CD4-positive, alpha-beta memory T cell (primary cell): Measurements from ENCODE around the gene TNFRSF13B. TPM values are rescaled to one million over a fixed set of nuclear protein-coding genes. Genes with fewer than 3 reads are reported as not detected.

Source experiments
- CTCF ChIA-PET: fragments of 350-600 bp; sonication (Branson Sonifier 250); formaldehyde crosslinking; loops from one replicate; lab custom pipeline; 2021; ENCODE audit warnings: inconsistent platforms; ENCODE audit not compliant: partially characterized antibody; lab: Charles Lee
- POLR2A ChIA-PET: fragments of 350-600 bp; sonication (Branson Sonifier 250); formaldehyde crosslinking; loops from one replicate; lab custom pipeline; 2021; ENCODE audit not compliant: partially characterized antibody; lab: Charles Lee
- DNase-seq, 5 donors: peaks; one replicate each; pipeline versions ENCODE4 v3.0.0 to v3.0.0-alpha.2; 2020 to 2022; ENCODE audit warnings: mixed read lengths in 1 of 5
- H3K27ac ChIP-seq: one replicate; pipeline ENCODE4 v1.7.0; 2013; ENCODE audit warnings: low read depth, low read length
- H3K27me3 ChIP-seq: 2 replicates; pipeline ENCODE4 v1.7.0; 2013; ENCODE audit warnings: mild to moderate bottlenecking, low read length, moderate library complexity; ENCODE audit not compliant: insufficient read depth
- H3K36me3 ChIP-seq: 2 replicates; pipeline ENCODE4 v1.7.0; 2013; ENCODE audit warnings: mild to moderate bottlenecking, low read length, moderate library complexity; ENCODE audit not compliant: insufficient read depth
- H3K4me1 ChIP-seq: 2 replicates; pipeline ENCODE4 v1.7.0; 2013; ENCODE audit warnings: mild to moderate bottlenecking, low read length, moderate library complexity; ENCODE audit not compliant: insufficient read depth
- H3K4me3 ChIP-seq, 2 donors: one replicate each; pipeline ENCODE4 v1.7.0; 2013; ENCODE audit warnings: low read length in 2 of 2, mild to moderate bottlenecking in 1 of 2
- H3K9me3 ChIP-seq, 2 donors: one replicate each; pipeline ENCODE4 v1.7.0; 2013; ENCODE audit warnings: low read length in 2 of 2, control low read depth in 1 of 2; ENCODE audit not compliant: control insufficient read depth in 1 of 2
- H3K27ac Mint-ChIP-seq, 7 donors: one replicate each; pipeline ENCODE4 v1.8.0; 2020 to 2021; ENCODE audit warnings: mixed read lengths in 7 of 7, mild to moderate bottlenecking in 6 of 7, inconsistent platforms in 3 of 7, moderate library complexity in 3 of 7
- H3K27me3 Mint-ChIP-seq, 2 donors: one replicate each; pipeline ENCODE4 v1.8.0; 2020 to 2021; ENCODE audit warnings: mixed read lengths in 2 of 2
- H3K36me3 Mint-ChIP-seq, 2 donors: one replicate each; pipeline ENCODE4 v1.8.0; 2020 to 2021; ENCODE audit warnings: mixed read lengths in 2 of 2, inconsistent platforms in 1 of 2, mild to moderate bottlenecking in 1 of 2
- H3K4me1 Mint-ChIP-seq, 4 donors: one replicate each; pipeline ENCODE4 v1.8.0; 2020 to 2021; ENCODE audit warnings: mixed read lengths in 4 of 4, mild to moderate bottlenecking in 1 of 4
- H3K4me3 Mint-ChIP-seq, 8 donors: one replicate each; pipeline ENCODE4 v1.8.0; 2020 to 2021; ENCODE audit warnings: mixed read lengths in 8 of 8, mild to moderate bottlenecking in 7 of 8, moderate library complexity in 6 of 8, inconsistent platforms in 3 of 8
- H3K9me3 Mint-ChIP-seq, 8 donors: one replicate each; pipeline ENCODE4 v1.8.0; 2020 to 2021; ENCODE audit warnings: mixed read lengths in 8 of 8, mild to moderate bottlenecking in 5 of 8, inconsistent platforms in 3 of 8, moderate library complexity in 1 of 8
- intact Hi-C: fragments of 100-400 bp; cut with micrococcal nuclease; formaldehyde crosslinking; loops from one replicate; pipeline ENCODE4 v1.15.1; 2023
- polyA plus RNA-seq, 2 donors: library from polyadenylated mRNA; unstranded; fragments of 300-500 nt; fragmentation: Illumina TruSeq; gene quantifications; one replicate each; pipeline ENCODE4 v1.2.3, GENCODE V29; 2021
- total RNA-seq, 2 experiments: library from RNA; stranded (reverse); gene quantifications; one replicate each; pipeline ENCODE4 v1.2.3, GENCODE V29; 2021

Gene TNFRSF13B
- total and polyA plus RNA-seq, 4 experiments from 2014 or later: 0.78 TPM; not detected in 3

- Histone ChIP-seq H3K9me3 (peaks cover 0 to 3% of the 10 kb centered on the region in 2 donors), H3K4me3 (no peak overlapping the region), H3K27ac (no peak overlapping the region), H3K4me1 (no peaks in the 10 kb centered on the region), H3K36me3 (no peaks in the 10 kb centered on the region), H3K27me3 (no peaks in the 10 kb centered on the region)
- intact Hi-C loops: no loop called here
- H3K9me3 Mint-ChIP-seq: peaks cover 0 to 34% (median 18%) of the 10 kb centered on the region in 8 donors
- POLR2A ChIA-PET: no interaction called here
- DNase-seq: peak in 1 of 5 donors; percentile 15
- H3K27me3 Mint-ChIP-seq: peaks cover 25 to 27% of the 10 kb centered on the region in 2 donors
- H3K4me3 Mint-ChIP-seq: no peak overlapping the region
- no peaks in the 10 kb centered on the region for H3K4me1 Mint-ChIP-seq
- CTCF ChIA-PET: no interaction called here
- H3K36me3 Mint-ChIP-seq: peaks cover 0 to 3% of the 10 kb centered on the region in 2 donors
- H3K27ac Mint-ChIP-seq: no peak overlapping the region
Measured at GRCh38 chr17:16952401-16952800, 19.5 kb downstream of the TNFRSF13B start.

- intact Hi-C loops: no loop called here
- H3K27ac Mint-ChIP-seq: no peak overlapping the region
- no peak overlapping the region for H3K27ac ChIP-seq
- no peak overlapping the region for H3K4me3 ChIP-seq
- H3K27me3 ChIP-seq: no peaks in the 10 kb centered on the region
- H3K27me3 Mint-ChIP-seq: peaks cover 20 to 22% of the 10 kb centered on the region in 2 donors
- ChIA-PET POLR2A (no interaction called here), CTCF (no interaction called here)
- H3K36me3 ChIP-seq: no peaks in the 10 kb centered on the region
- H3K4me3 Mint-ChIP-seq: no peak overlapping the region
- peaks cover 0 to 38% (median 17%) of the 10 kb centered on the region in 8 donors for H3K9me3 Mint-ChIP-seq
- peaks cover 0 to 3% of the 10 kb centered on the region in 2 donors for H3K9me3 ChIP-seq
- DNase-seq: no peak
- no peaks in the 10 kb centered on the region for H3K4me1 Mint-ChIP-seq
- no peaks in the 10 kb centered on the region for H3K4me1 ChIP-seq
- H3K36me3 Mint-ChIP-seq: peaks cover 0 to 3% of the 10 kb centered on the region in 2 donors
Measured at GRCh38 chr17:16950488-16950887, 21.4 kb downstream of the TNFRSF13B start.

- CTCF ChIA-PET: no interaction called here
- POLR2A ChIA-PET: no interaction called here
- peaks cover 14 to 16% of the 10 kb centered on the region in 2 donors for H3K27me3 Mint-ChIP-seq
Measured at GRCh38 chr17:16948587-16949376, 23.1 kb downstream of the TNFRSF13B start.

GRCh38 chr17:16947470-16947869 lies 24.4 kb downstream of the TNFRSF13B start:
- POLR2A ChIA-PET: no interaction called here
- Histone ChIP-seq H3K4me1 (no peaks in the 10 kb centered on the region), H3K27ac (no peak overlapping the region), H3K27me3 (no peaks in the 10 kb centered on the region), H3K9me3 (peaks cover 0 to 3% of the 10 kb centered on the region in 2 donors), H3K36me3 (no peaks in the 10 kb centered on the region), H3K4me3 (no peak overlapping the region)
- Mint-ChIP-seq H3K4me3 (no peak overlapping the region), H3K27me3 (peaks cover 8% of the 10 kb centered on the region in 2 donors), H3K27ac (no peak overlapping the region), H3K9me3 (peaks cover 0 to 36% (median 17%) of the 10 kb centered on the region in 8 donors), H3K4me1 (no peaks in the 10 kb centered on the region), H3K36me3 (peaks cover 0 to 3% of the 10 kb centered on the region in 2 donors)
- intact Hi-C loops: no loop called here
- no peak for DNase-seq
- CTCF ChIA-PET: no interaction called here

More at GRCh38 chr17:16948587-16949376, 23.1 kb downstream of the TNFRSF13B start:
- H3K9me3 ChIP-seq: peaks cover 0 to 3% of the 10 kb centered on the region in 2 donors
- no peaks in the 10 kb centered on the region for H3K36me3 ChIP-seq
- intact Hi-C loops: no loop called here
- H3K27me3 ChIP-seq: no peaks in the 10 kb centered on the region
- Mint-ChIP-seq H3K4me1 (no peaks in the 10 kb centered on the region), H3K4me3 (no peak overlapping the region), H3K36me3 (peaks cover 0 to 3% of the 10 kb centered on the region in 2 donors), H3K9me3 (peaks cover 0 to 36% (median 17%) of the 10 kb centered on the region in 8 donors), H3K27ac (peak overlapping the region in 1 of 7 donors; percentile 66)
- H3K4me3 ChIP-seq: no peak overlapping the region
- H3K4me1 ChIP-seq: no peaks in the 10 kb centered on the region
- no peak overlapping the region for H3K27ac ChIP-seq
- no peak for DNase-seq

GRCh38 chr17:16945663-16946218 lies 26.2 kb downstream of the TNFRSF13B start:
- DNase-seq: no peak
- Histone ChIP-seq H3K4me1 (no peaks in the 10 kb centered on the region), H3K4me3 (no peak overlapping the region), H3K9me3 (peaks cover 0 to 3% of the 10 kb centered on the region in 2 donors), H3K27me3 (no peaks in the 10 kb centered on the region), H3K27ac (no peak overlapping the region), H3K36me3 (no peaks in the 10 kb centered on the region)
- Mint-ChIP-seq H3K36me3 (peaks cover 0 to 3% of the 10 kb centered on the region in 2 donors), H3K4me1 (no peaks in the 10 kb centered on the region), H3K9me3 (peaks cover 0 to 32% (median 17%) of the 10 kb centered on the region in 8 donors), H3K4me3 (no peak overlapping the region), H3K27me3 (peaks cover 5 to 8% of the 10 kb centered on the region in 2 donors), H3K27ac (no peak overlapping the region)
- ChIA-PET POLR2A (no interaction called here), CTCF (no interaction called here)
- intact Hi-C loops: no loop called here

GRCh38 chr17:16945136-16945482 lies 26.8 kb downstream of the TNFRSF13B start:
- Mint-ChIP-seq H3K36me3 (peaks cover 0 to 3% of the 10 kb centered on the region in 2 donors), H3K27me3 (peaks cover 5 to 7% of the 10 kb centered on the region in 2 donors), H3K4me3 (no peak overlapping the region), H3K4me1 (no peaks in the 10 kb centered on the region), H3K27ac (no peak overlapping the region), H3K9me3 (peaks cover 0 to 28% (median 16%) of the 10 kb centered on the region in 8 donors)
- Histone ChIP-seq H3K27ac (no peak overlapping the region), H3K4me3 (no peak overlapping the region), H3K9me3 (peaks cover 0 to 3% of the 10 kb centered on the region in 2 donors), H3K36me3 (no peaks in the 10 kb centered on the region), H3K4me1 (no peaks in the 10 kb centered on the region), H3K27me3 (no peaks in the 10 kb centered on the region)
- ChIA-PET CTCF (no interaction called here), POLR2A (no interaction called here)
- no peak for DNase-seq
- intact Hi-C loops: no loop called here

- no peaks in the 10 kb centered on the region for H3K4me1 ChIP-seq
- H3K27ac Mint-ChIP-seq: no peak overlapping the region
- H3K4me3 Mint-ChIP-seq: no peak overlapping the region
- peaks cover 0 to 26% (median 16%) of the 10 kb centered on the region in 8 donors for H3K9me3 Mint-ChIP-seq
- H3K36me3 Mint-ChIP-seq: peaks cover 0 to 3% of the 10 kb centered on the region in 2 donors
- H3K36me3 ChIP-seq: no peaks in the 10 kb centered on the region
- DNase-seq: no peak
- intact Hi-C loops: no loop called here
- H3K27me3 Mint-ChIP-seq: peaks cover 5 to 7% of the 10 kb centered on the region in 2 donors
- H3K4me1 Mint-ChIP-seq: no peaks in the 10 kb centered on the region
- H3K27ac ChIP-seq: no peak overlapping the region
- CTCF ChIA-PET: no interaction called here
- POLR2A ChIA-PET: no interaction called here
- H3K27me3 ChIP-seq: no peaks in the 10 kb centered on the region
- H3K9me3 ChIP-seq: peaks cover 0 to 3% of the 10 kb centered on the region in 2 donors
- no peak overlapping the region for H3K4me3 ChIP-seq
Measured at GRCh38 chr17:16944334-16945135, 27.4 kb downstream of the TNFRSF13B start.
